ENCODE data around the gene GSDME.

GSDME gene

GRCh38 chr7:24718431-24718831 lies 38.8 kb downstream of the GSDME start:
- no peak for TF ChIP-seq CTCF (IDR thresholded peaks at IDR 0.05; ENCODE audit: control insufficient read depth, insufficient read depth, low read depth, low read length, missing control alignments)
- no peak for DNase-seq (ENCODE audit: low read depth)
- no peak overlapping the region for H3K4me3 ChIP-seq (ENCODE audit: control insufficient read depth, low read depth, low read length)

GRCh38 chr7:24717694-24718320 lies 39.5 kb downstream of the GSDME start:
- H3K4me3 ChIP-seq (ENCODE audit: control insufficient read depth, low read depth, low read length): no peak overlapping the region
- TF ChIP-seq CTCF (IDR thresholded peaks at IDR 0.05; ENCODE audit: control insufficient read depth, insufficient read depth, low read depth, low read length, missing control alignments): no peak
- DNase-seq (ENCODE audit: low read depth): no peak

GRCh38 chr7:24717247-24717622 lies 40.0 kb downstream of the GSDME start:
- no peak for TF ChIP-seq CTCF (IDR thresholded peaks at IDR 0.05; ENCODE audit: control insufficient read depth, insufficient read depth, low read depth, low read length, missing control alignments)
- DNase-seq (ENCODE audit: low read depth): no peak
- no peak overlapping the region for H3K4me3 ChIP-seq (ENCODE audit: control insufficient read depth, low read depth, low read length)

GRCh38 chr7:24716480-24717246 lies 40.6 kb downstream of the GSDME start:
- DNase-seq (ENCODE audit: low read depth): no peak
- no peak for TF ChIP-seq CTCF (IDR thresholded peaks at IDR 0.05; ENCODE audit: control insufficient read depth, insufficient read depth, low read depth, low read length, missing control alignments)
- no peak overlapping the region for H3K4me3 ChIP-seq (ENCODE audit: control insufficient read depth, low read depth, low read length)

GRCh38 chr7:24715661-24716479 lies 41.4 kb downstream of the GSDME start:
- H3K4me3 ChIP-seq (ENCODE audit: control insufficient read depth, low read depth, low read length): no peak overlapping the region
- peak; percentile 63 for TF ChIP-seq CTCF (IDR thresholded peaks at IDR 0.05; ENCODE audit: control insufficient read depth, insufficient read depth, low read depth, low read length, missing control alignments)
- DNase-seq (ENCODE audit: low read depth): no peak

- TF ChIP-seq CTCF (IDR thresholded peaks at IDR 0.05; ENCODE audit: control insufficient read depth, insufficient read depth, low read depth, low read length, missing control alignments): no peak
- no peak for DNase-seq (ENCODE audit: low read depth)
- no peak overlapping the region for H3K4me3 ChIP-seq (ENCODE audit: control insufficient read depth, low read depth, low read length)
Observed at GRCh38 chr7:24715171-24715570, 42.1 kb downstream of the GSDME start.
